HG03108 (cell line): ENCODE data around the gene NEK11.
A peak's percentile ranks its signal among the peaks of the same experiment; 100 is the strongest.
"Not testable (repeated sequence)": the region's sequence is repeated elsewhere in the genome, so short reads cannot be mapped to it uniquely, and the experiment has no call there.

Experiments used
- ATAC-seq: cut with Tn5 transposase; IDR thresholded peaks from one replicate; pipeline ENCODE4 v1.9.1; 2021; ENCODE audit warnings: moderate library complexity; ENCODE audit not compliant: unreplicated experiment

NEK11 gene

DNA sequence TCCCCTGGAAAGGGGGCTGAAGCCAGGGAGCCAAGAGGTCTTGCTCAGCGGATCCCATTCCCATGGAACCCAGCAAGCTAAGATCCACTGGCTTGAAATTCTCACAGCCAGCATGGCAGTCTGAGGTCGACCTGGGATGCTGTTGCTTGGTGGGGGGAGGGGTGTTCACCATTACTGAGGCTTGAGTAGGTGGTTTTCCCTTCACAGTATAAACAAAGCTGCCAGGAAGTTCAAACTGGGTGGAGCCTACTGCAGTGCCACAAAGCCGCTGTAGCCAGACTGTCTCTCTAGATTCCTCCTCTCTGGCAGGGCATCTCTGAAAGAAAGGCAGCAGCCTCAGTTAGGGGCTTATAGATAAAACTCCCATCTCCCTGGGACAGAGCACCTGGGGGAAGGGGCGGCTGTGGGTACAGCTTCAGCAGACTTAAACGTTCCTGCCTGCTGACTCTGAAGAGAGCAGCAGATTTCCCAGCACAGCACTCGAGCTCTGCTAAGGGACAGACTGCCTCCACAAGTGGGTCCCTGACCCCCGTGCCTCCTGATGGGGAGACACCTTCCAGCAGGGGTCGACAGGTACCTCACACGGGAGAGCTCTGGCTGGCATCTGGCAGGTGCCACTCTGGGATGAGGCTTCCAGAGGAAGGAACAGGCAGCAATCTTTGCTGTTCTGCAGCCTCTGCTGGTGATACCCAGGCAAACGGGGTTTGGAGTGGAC is 15.8 kb downstream of the NEK11 start:
- ATAC-seq: not testable (repeated sequence)

DNA sequence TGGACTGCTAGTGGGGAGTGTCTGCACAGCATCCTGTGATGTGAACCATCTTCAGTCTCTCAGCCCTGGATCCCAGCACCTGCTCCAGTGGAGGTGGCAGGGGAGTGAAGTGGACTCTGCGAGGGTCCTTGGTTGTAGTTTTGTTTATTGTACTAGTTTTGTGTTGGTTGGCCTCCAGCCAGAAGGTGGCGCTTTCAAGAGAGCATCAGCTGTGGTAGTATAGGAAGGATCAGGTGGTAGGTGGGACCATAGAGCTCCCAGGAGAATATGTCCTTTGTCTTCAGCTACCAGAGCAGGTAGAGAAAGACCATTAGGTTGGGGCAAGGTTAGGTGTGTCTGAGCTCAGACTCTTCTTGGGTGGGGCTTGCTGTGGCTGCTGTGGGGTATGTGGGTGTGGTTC is 20.9 kb downstream of the NEK11 start:
- ATAC-seq: no peak

DNA sequence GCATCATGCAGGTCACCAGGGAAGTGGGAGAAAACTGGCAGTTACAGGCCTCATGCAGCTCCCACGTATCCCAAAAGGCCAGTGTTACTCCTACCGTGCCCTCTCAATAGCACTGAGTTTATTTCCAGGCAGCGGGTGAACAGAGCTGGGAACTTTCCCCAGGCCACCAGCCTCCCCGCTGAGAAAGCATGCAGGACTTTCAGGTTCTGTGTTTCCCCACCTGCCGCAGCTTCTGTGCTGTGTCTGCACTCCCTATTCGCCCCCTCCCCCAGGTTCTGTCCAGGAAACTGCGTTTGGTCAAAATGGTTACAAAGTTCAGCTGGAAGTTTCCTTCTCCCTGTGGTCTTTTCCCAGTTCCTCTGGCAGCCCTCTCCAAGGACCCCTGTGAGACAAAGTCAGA is 21.4 kb downstream of the NEK11 start:
- ATAC-seq: no peak

DNA sequence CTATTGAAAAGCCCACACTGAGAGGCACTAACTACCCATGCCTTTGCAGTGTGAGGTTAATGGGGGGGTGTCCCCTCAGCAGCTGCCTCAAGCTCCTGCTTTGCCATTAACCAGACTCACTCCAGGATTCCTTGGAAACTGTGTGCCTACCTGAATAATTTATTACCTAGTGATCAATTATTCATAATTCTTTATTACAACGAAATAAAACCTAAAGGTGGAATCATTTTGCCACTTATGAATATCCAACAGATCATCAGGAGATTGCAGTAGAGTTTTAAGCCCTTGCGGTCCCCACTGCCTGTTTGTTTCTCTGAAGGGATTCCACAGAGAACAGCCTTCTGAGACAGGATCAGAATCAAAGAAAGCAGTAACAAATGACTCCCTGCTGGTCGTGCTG is 23.3 kb downstream of the NEK11 start:
- no peak for ATAC-seq

DNA sequence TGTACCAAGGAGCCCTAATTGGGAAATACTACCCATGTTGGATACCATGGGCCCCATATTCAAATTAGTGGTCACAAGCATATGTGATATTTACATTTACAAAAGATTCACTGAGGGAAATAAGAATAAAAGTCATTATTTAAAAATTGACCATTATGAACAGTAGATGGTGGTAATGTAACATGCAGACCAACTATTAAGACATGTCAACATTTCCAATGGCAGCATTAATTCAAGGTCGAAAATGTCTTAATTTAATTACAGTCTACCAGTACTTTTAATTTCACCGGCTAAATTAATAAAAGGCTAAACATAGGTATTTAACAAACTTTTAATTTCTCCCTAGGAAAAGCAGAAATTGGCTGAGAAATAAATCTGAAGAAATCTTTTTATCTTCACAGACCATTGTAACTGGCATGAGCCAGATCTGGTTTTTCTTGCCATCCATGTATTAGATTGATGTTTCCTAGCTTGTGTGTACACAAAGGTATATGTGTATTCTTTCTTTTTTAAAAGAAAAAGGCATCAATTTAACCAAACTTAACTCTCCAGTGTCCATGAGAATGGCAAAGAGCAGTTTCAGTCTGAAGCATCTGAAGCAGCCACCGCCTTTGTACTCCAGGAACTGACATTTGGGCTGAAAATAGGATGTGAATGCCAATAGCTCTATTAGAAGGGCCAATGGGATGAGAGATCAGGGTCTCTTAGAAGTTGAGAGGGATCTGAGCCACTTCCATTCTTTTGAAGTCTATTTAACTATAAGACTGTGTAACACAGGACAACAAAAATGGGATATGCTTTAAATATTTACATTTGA is 26.6 kb downstream of the NEK11 start:
- ATAC-seq: no peak

DNA sequence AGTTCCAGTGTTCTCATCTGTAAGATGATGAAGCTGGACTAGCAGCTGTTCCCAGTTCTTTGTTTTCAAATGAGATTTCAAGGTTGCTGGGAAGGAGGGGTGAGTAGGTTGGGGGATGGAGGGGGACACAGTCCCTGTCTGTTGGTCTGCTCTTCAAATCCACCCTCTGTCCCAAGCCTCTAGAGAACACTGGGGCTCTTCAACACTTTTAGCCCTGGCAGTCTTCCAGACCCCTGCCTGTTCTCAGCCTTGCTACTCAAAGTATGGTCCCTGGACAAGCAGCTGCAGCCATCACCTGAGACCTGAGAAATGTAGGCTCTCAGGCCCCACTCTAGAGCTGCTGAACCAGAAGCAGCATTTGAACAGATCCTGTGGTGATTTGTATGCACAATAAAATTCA is 41.3 kb downstream of the NEK11 start:
- peak; percentile 44 for ATAC-seq

DNA sequence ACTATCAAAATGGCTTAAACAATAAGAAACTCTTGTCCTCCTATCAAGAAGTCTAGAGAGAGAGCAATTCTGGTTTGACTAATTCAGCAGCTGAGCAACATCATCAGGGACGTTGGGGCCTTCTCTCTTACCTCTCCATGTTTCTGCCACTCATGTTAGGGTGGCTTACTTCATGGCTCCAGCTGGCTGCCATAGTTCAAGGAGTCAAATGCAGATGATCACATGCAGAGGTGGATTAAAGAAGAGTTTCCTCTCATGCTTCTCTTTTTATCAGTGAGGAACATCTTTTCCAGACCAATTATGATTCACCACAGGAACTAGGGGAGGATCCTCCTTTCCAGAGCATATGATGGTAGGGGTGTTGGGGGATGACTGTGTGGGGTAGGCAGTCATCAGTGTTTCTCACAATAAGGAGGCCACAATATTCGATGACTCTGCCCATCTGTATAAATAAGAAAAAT is 45.5 kb downstream of the NEK11 start:
- ATAC-seq: no peak

DNA sequence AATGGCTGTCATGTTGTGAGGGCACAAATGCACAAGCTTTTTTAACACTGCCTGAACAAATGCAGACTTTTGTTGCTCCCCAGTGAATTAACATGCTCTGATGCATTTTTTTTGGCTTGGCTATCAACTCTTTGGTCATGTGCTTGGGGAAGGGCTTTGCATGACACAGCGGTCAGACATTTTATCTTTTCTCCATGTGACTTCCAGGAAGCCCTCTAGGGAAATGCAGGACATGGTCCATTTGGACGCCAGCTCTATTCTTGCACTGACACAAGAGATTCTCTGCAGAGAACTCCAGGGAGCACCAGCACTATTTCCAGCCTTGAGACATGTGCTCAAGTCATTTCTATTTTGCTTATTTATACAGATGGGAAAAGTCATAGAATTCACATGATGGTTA is 46.2 kb downstream of the NEK11 start:
- no peak for ATAC-seq

DNA sequence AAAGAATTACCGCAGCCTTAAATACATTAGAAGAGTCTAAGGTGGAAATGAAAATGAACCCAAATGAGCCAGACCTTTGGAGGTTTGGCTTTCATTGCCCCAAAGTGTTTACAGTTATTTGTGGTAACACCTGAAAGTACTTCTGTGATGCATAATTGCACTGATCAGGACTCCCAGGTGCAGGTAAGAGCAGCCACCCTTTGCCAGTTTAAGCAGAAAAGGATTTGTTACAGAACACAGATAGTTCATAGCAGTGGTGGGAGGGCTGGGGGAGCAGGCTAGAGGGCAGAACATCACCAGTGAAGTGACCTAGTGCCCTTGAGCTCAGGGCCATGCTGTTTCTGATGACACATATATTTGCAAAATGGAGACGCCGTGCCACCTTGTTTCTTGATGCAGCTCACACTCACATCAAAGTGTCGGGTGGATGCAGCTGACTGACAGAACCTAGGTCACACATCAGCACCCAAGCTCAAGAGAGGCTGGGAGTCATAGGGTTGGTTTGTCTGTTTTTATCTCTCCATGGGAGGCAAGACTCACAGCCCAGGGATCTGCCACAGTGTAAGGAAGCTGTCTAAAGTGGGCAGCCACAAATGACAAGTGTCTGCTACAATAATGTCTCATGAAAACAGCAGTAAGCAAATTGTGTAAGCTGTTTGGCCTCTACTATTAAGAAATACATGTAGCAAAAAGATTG is 49.1 kb downstream of the NEK11 start:
- no peak for ATAC-seq

DNA sequence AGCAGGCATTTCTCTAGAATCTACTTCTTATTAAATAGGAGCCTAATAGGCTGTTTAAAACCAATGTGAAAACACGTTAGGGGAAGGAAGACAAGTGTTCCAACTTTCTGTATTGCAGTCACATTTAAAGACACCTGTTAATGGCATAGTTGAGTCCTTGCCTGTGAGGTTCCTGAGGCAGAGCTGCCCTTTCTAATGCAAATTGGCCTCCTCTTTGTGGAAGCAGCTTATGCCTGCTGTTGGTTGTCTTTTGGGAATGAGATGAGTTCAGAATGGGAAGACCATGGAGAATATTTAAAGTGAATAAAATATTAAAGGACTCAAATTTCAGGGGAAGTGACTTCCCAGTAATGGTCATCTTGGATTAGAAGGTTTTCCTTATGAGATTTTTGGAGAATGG is 51.2 kb downstream of the NEK11 start:
- ATAC-seq: no peak

DNA sequence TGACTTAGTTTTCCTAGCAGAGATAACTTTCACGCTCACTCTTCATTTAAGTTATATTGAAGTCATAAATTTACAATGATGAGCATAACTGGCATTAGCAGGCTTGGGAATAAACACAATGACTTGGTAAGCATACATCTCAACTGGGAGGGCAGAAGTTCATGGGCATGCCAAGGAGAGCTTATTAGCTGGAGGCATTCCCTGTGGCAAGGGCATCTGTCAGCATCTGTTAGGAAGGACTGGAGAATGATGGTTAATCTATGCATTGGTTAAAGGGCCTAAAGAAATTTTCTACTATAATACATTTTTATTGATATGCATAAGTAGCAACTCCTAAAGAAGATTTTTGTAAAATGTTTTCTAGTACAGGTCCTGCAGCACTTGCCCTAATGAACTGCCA is 52.4 kb downstream of the NEK11 start:
- ATAC-seq: no peak

DNA sequence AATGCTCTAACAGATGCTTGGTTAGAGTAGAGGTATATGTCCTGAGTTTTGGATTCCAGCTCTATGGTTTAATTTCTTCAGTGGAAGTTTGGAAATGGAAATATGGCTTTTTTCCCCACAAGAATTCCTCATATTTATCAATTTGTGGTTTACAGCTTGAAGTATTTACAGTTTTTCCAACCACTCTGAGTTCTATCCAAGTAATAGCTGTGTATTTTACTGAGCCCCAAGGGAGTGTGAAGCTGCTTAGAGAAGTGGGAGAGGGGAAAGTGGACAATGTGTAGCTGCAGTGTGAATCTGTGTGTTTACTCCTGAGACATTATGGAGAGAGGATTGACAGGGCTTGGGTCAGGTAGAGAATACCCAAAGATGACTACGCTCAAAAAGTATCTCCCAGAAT is 54.5 kb downstream of the NEK11 start:
- no peak for ATAC-seq

DNA sequence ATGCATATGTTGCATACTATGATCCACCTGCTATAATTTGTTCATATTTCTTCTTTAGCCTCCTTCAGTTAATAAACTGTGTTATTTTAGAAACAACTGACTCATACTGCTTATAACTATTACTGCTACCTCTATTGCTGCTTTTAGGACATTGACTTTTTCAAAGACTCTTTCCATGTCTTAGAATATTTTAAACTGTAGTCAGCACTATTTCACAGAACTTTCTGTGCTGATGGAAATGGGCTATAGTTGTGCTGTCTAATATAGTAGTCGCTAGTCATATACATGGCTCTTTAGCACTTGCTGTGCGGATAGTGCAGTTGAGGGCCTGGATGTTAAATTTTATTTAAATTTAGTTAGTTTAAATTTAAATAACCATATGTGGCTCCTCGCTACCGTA is 55.6 kb downstream of the NEK11 start:
- no peak for ATAC-seq

DNA sequence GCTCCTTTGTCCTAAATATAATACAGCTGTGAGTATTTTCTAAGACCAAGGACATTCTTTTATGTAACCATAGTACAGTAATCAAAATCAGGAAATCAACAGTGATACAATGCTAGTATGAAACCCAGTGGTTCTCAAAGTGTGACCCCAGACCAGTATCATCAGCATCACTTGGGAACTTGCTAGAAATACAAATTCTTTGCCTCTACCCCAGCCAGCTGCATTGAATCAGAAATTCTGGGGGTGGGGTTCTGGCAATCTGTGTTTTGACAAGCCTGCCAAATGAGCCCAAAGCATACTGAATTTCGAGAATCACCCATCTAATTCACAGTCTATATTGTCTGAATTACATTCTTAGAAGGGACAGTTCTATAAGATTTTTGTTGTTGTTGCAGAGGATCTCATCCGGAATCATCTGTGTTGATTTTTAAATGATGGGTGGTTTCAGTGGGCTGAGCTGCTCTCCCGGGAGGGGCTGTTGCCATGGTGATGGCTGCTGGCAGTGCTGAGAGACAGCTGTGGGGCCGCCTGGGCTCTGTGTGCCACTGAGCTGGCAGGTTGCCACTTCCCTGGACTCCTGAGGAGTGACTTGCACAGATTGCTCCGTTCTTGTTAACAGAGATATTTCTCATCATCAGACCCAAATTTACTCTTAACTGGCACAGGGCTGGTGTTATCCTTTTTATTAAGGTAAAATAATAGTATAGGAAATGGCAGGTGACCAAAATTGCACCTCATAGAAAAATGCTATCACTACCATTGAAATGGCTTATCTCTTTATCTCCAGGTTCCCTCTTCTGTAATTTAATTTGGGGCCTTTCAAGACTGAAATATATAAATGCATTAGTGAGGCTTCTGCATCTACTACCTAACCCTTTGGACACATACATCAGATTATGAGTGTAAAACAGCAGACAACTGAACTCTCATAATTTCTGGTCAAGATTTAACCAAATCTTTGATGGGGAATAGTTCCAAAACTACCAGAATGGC is 56.5 kb downstream of the NEK11 start:
- no peak for ATAC-seq

DNA sequence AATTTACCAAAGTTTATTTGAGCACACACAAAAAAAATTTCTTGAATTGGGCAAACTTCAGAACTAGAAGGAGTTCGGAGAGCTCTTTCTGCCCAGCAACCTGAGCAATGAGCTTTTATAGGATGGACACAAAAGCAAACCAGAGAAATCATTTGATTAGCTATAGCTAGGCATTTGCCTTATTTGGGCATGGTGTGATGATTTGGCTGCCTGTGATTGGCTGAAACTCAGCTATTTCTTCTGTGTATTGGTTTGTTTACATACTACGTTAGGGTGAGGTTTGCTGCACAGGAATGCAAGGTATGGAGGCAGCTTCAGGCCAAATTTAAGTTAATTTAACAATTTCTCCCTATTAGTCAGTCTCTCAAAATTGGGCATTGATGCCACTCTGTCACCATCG is 65.1 kb downstream of the NEK11 start:
- ATAC-seq: no peak

DNA sequence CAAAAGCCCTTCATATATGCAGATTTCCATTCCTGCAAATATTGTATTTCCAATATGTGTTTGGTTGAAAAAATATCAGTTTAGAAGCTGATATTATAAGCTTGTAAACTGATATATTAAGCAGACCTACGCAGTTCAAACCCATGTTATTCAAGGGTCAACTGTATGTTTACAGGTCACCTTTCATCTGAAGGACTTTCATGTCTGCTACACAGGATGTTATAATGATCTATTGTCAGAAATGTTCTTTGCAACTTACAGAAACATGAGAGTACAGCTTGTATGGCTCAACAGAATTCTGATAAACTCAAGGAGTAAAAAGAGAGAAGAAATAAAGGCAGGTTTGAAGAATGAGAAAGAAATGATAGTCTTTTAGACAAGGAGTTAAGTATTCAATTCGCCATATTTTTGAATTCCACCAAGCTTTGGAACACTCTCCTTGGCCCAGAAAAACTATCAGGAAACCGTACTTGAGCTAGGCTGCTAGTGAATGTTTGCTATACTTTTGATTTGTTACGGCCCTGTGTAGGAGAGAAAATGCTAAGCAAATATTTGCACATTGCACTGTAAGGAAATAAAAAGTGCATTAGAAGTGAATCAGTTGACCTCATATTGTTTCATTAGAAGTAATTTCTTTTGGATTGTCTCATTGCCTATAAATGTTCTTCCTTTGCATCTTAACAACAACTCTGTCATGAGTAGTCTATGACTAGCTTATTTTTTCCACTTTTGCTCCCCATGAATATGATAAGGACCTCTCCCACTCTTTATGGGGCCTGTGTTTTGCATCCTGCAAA is 81.2 kb downstream of the NEK11 start:
- ATAC-seq: no peak

DNA sequence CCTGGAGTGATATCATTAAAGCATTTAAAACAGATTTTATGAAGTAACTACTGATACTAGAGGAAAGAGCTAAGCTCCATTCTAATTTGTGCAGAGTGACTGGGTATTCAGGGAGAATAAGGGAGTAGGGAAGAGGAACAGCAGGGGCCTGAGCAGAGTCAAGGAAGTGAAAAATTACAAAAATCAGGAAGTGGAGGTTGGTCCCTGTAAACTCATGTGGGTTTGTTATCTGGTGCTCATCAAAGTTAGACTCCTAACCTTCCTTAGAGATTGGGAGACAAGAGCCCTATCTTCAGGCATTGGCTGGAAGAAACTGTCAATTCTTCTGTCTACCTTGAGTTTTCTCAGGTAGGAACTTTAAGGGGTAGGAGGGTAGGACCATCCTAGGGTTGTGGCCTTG is 82.5 kb downstream of the NEK11 start:
- no peak for ATAC-seq

DNA sequence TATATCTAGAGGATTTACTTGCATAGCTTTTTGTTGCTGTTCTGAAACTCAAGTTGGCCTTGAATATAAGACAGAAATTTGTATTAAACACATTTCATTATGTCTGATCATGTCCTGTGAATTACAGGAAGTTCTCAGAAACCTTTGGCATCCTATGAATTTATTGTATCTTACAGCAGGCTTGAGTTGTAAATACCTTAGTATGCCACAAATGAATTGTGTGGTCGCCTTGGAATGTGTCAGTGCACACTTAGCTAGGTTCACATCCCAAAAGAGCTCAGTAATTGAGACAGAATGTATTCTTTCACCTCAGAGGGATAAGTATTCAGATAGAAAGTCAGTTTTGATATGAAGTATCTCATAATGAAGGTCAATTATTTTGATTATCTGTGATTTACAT is 83.4 kb downstream of the NEK11 start:
- no peak for ATAC-seq

DNA sequence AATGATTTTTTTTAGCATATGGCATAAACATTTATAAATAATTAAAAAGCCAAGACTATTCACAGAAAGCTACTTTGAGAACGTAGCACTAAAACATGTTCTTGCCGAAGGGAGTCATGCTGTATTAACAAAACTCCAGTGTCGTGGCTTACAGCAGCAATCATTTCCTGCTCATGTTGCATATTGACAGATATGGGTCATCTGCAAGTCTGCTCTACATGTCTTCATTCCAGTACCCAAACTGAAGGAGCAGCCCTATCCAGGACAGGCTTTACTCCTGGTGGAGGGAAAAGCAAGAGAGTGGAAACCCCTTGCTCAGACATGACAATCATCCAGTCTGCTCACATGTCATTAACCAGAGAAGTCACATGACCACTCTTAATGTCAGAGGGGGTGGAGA is 87.6 kb downstream of the NEK11 start:
- no peak for ATAC-seq

DNA sequence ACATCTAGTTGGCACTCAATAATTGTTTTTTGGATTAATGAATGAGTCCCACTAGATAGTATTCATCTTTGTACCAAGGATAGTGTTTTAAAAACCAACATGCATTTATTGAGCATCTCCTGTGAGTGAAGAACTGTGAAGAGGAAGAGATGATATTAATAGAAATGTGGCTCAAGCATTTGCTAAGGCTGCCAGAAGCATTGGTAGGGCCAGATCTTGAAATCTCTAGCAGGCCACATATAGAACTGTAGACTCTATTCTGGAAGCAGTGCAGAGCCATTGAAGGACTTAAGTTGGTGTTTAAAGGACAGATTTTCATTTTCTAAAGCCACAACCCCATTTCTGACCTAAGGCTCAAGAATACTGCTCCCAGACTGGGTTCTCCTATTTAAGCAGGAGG is 99.0 kb downstream of the NEK11 start:
- ATAC-seq: no peak
